ENCODE measurements around the gene ADGRL1.

GRCh38 chr19:14112809-14113385 is 93.1 kb downstream of the ADGRL1 start:
- TF ChIP-seq CTCF (IDR thresholded peaks at IDR 0.05), result no peak
- no peak for TF ChIP-seq POLR2A (IDR thresholded peaks at IDR 0.05)

Measured in heart left ventricle (tissue), 13 donors.